Skeletal muscle tissue (tissue), 4 donors: Measurements from ENCODE around the gene DMXL2. TPM values are rescaled to one million over a fixed set of nuclear protein-coding genes. Genes with fewer than 3 reads are reported as not detected.
"Not testable (repeated sequence)": the region's sequence is repeated elsewhere in the genome, so short reads cannot be mapped to it uniquely, and the experiment has no call there.

ENCODE experiments used
- H3K27ac ChIP-seq: one replicate; pipeline ENCODE4 v1.7.0; 2013; ENCODE audit warnings: mild to moderate bottlenecking, low read depth, low read length, inconsistent platforms
- H3K27me3 ChIP-seq, 3 donors: one replicate each; pipeline ENCODE4 v1.7.0; 2013; ENCODE audit warnings: low read length in 3 of 3; ENCODE audit not compliant: control insufficient read depth in 3 of 3, insufficient read depth in 3 of 3
- H3K36me3 ChIP-seq, 3 donors: one replicate each; pipeline ENCODE4 v1.7.0; 2013; ENCODE audit warnings: low read length in 3 of 3; ENCODE audit not compliant: control insufficient read depth in 3 of 3, insufficient read depth in 3 of 3
- H3K4me1 ChIP-seq, 3 donors: one replicate each; pipeline ENCODE4 v1.7.0; 2013; ENCODE audit warnings: low read length in 3 of 3, mild to moderate bottlenecking in 3 of 3; ENCODE audit not compliant: control insufficient read depth in 3 of 3, insufficient read depth in 3 of 3
- H3K4me3 ChIP-seq, 3 donors: one replicate each; pipeline ENCODE4 v1.7.0; 2013; ENCODE audit warnings: low read length in 3 of 3
- H3K9ac ChIP-seq, 3 donors: one replicate each; pipeline ENCODE4 v1.7.0; 2013; ENCODE audit warnings: low read length in 3 of 3, mild to moderate bottlenecking in 3 of 3, moderate library complexity in 2 of 3, low read depth in 1 of 3
- H3K9me3 ChIP-seq, 3 donors: one replicate each; pipeline ENCODE4 v1.7.0; 2013; ENCODE audit warnings: low read length in 3 of 3; ENCODE audit not compliant: control insufficient read depth in 3 of 3
- total RNA-seq: library from RNA; depleted of rRNA; stranded (reverse); fragments of >200 nt; gene quantifications from one replicate; pipeline ENCODE4 v1.2.3, GENCODE V29; 2014
- donor health status: Osteomylitis.

The DMXL2 gene
- total RNA-seq, 1 donor from 2014 or later, result 20.9 TPM

DNA sequence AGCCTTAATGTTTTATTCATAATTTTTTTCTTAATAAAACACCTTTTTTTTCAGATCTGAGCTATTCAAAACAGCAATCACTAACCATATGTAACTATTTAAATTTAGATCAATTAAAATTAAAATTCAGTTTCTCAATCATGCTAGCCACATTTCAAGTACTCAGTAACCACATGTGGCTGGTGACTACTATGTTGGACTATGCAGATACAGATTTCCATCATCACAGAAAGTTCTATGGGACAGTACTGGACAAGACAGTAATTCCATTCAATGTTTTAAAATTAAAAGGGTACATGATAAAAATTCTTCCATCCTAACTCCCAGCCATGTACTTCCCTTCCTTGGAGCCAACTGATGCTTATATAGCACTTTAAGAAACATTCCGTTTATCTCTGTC lies 161.8 kb downstream of the DMXL2 start:
- H3K27ac ChIP-seq, result no peak overlapping the region
- no peak overlapping the region for H3K9ac ChIP-seq
- no peaks in the 10 kb centered on the region for H3K4me1 ChIP-seq
- H3K4me3 ChIP-seq, result no peak overlapping the region
- no peaks in the 10 kb centered on the region for H3K27me3 ChIP-seq
- no peaks in the 10 kb centered on the region for H3K9me3 ChIP-seq
- peaks cover 0 to 29% (median 11%) of the 10 kb centered on the region in 3 donors for H3K36me3 ChIP-seq

DNA sequence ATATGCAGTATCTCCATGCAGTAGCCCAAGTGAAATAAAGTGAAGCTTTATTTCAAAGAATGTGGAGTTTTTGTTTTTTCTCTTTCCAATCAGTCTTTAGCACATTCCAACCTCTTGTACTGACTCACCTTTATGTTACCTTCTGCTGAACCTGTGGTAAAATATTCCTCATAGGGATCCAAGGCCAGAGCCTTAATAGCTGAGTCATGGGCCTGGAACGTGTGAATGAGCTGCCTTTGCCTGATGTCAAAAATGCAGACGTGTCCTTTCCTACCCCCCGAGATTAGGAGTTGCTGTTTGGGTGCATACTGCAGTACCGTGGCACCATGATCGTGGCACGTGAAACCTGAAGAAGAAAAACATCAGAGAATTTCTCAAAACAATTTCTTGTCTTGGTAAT lies 172.6 kb downstream of the DMXL2 start:
- Histone ChIP-seq H3K4me3 (no peak overlapping the region), H3K9me3 (no peaks in the 10 kb centered on the region), H3K27ac (no peak overlapping the region), H3K36me3 (peaks cover 2 to 12% (median 4%) of the 10 kb centered on the region in 3 donors), H3K9ac (no peak overlapping the region), H3K27me3 (no peaks in the 10 kb centered on the region), H3K4me1 (no peaks in the 10 kb centered on the region)

GRCh38 chr15:51448622-51449399 lies 173.8 kb downstream of the DMXL2 start:
- H3K36me3 ChIP-seq, result peaks cover 2 to 12% (median 4%) of the 10 kb centered on the region in 3 donors
- no peak overlapping the region for H3K9ac ChIP-seq
- H3K4me3 ChIP-seq, result no peak overlapping the region
- H3K27ac ChIP-seq, result no peak overlapping the region
- no peaks in the 10 kb centered on the region for H3K9me3 ChIP-seq
- H3K27me3 ChIP-seq, result no peaks in the 10 kb centered on the region
- no peaks in the 10 kb centered on the region for H3K4me1 ChIP-seq

GRCh38 chr15:51447855-51448621 lies 174.5 kb downstream of the DMXL2 start:
- no peak overlapping the region for H3K9ac ChIP-seq
- H3K27ac ChIP-seq, result no peak overlapping the region
- no peak overlapping the region for H3K4me3 ChIP-seq
- no peaks in the 10 kb centered on the region for H3K9me3 ChIP-seq
- H3K27me3 ChIP-seq, result no peaks in the 10 kb centered on the region
- H3K4me1 ChIP-seq, result no peaks in the 10 kb centered on the region
- peaks cover 2 to 12% (median 4%) of the 10 kb centered on the region in 3 donors for H3K36me3 ChIP-seq

DNA sequence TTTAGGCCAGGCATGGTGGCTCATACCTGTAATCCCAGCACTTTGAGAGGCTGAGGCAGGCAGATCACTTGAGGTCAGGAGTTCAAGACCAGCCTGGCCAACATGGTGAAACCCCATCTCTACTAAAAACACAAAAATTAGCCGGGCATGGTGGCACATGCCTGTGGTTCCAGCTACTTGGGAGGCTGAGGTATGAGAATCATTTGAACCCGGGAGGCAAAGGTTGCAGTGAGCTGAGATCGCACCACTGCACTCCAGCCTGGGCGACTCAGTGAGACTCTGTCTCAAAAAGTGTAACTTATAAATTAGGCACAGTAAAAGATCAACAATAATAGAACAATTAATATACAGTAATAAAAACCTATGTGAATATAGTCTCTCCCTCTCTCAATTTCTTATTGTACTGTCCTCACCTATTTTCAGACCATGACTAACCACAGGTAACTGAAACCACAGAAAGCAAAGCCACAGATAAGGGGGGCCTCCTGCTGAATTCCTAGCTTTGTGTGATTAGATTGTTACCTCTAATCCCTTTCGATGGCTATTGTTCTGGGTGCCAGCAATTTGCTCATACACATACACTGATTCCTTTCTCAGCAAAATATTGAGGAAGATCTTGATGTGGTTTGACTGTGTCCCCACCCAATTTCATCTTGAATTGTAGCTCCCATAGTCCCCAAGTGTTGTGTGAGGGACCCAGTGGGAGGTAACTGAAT lies 176.4 kb downstream of the DMXL2 start:
- not testable (repeated sequence) for H3K9ac ChIP-seq, H3K27ac ChIP-seq, H3K4me1 ChIP-seq, H3K4me3 ChIP-seq, H3K27me3 ChIP-seq, H3K9me3 ChIP-seq
- peaks cover 2 to 12% (median 4%) of the 10 kb centered on the region in 3 donors for H3K36me3 ChIP-seq

DNA sequence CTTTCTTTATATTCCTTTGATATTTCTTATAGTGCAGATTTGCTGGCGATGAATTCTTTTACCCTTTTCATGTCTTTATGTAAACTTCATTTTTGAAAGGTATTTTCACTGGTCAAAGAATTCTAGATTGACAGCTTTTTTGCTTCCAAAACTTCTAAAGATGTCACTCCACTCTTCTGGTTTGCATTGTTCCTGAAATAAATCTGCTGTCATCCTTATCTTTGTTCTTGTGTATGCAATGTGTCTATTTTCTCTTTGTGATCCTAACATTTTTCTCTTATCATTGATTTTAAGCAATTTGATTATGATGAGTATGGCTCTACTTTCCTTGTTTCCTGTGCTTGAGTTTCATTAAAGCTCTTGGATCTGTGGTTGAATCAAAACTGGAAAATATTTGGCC lies 177.8 kb downstream of the DMXL2 start:
- no peak overlapping the region for H3K27ac ChIP-seq
- H3K9ac ChIP-seq, result no peak overlapping the region
- H3K4me1 ChIP-seq, result no peaks in the 10 kb centered on the region
- H3K36me3 ChIP-seq, result peaks cover 0 to 11% (median 4%) of the 10 kb centered on the region in 3 donors
- no peaks in the 10 kb centered on the region for H3K9me3 ChIP-seq
- no peaks in the 10 kb centered on the region for H3K27me3 ChIP-seq
- no peak overlapping the region for H3K4me3 ChIP-seq

DNA sequence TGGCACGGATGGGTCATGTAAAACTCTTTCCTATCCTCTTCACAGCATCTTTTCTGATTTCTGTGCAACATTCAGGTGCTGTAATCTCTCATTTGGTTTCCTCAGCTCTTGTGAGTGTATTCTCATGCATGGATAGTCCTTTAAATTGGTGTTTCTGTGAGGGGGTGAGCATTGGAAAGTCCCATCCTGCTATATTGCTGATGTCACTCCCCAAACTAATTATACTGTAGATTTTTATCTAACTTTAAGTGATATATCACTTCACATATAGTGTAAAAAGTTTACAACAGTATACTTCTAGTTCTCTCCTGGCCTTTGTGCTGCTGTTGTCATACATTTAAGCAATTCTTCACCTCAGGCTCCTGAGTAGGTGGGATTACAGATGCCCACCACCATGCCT lies 178.5 kb downstream of the DMXL2 start:
- Histone ChIP-seq H3K4me3 (no peak overlapping the region), H3K9me3 (no peaks in the 10 kb centered on the region), H3K27me3 (no peaks in the 10 kb centered on the region), H3K27ac (no peak overlapping the region), H3K36me3 (peaks cover 0 to 4% (median 2%) of the 10 kb centered on the region in 3 donors), H3K9ac (no peak overlapping the region), H3K4me1 (no peaks in the 10 kb centered on the region)

DNA sequence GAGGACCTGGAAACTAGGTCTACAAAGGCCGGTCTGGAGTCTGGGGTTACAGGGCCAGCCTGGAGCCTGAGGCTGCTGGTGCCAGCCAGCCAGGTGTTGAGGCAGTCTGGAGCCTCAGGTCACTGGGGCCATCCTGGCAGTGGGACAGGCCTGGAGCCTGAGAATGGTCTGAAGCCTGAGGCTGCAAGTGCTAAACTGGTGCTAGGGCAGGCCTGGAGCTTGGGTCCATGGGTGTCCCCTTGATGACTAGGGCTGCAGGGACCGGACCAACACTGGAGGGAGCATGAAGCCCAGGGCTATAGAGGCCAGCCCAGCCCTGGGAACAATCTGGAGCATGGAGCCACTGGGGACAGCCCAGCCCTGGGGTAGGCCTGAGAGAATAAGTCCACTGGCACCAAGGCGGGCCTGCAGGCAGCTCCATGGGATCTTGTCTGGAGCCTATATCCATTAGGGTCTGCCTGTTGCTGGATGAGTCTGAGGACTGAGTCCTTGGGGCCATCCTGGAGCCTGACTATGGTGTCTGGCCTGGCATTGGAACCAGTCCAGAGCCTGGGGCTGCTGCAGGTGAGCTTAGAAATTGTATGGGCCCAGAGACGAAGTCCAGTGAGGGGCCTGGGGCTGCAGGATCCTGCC lies 179.2 kb downstream of the DMXL2 start:
- Histone ChIP-seq H3K4me3 (no peak overlapping the region), H3K9ac (no peak overlapping the region), H3K27ac (no peak overlapping the region), H3K9me3 (no peaks in the 10 kb centered on the region), H3K36me3 (no peaks in the 10 kb centered on the region), H3K27me3 (no peaks in the 10 kb centered on the region), H3K4me1 (no peaks in the 10 kb centered on the region)

DNA sequence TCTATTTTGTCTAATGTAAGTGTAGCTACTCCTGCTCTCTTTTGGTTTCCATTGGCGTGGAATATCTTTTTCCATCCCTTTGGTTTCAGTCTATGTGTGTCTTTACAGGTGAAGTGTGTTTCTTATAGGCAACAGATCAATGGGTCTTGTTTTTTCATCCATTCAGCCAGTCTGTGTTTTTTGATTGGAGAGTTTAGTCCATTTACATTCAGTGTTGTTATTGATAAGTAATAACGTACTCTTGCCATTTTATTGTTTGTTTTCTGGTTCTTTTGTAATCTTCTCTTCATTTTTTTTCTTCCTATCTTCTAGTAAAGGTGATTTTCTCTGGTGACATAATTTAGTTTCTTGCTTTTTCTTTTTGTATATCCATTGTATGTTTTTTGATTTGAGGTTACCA lies 184.0 kb downstream of the DMXL2 start:
- no peaks in the 10 kb centered on the region for H3K9me3 ChIP-seq
- no peaks in the 10 kb centered on the region for H3K36me3 ChIP-seq
- no peak overlapping the region for H3K27ac ChIP-seq
- no peaks in the 10 kb centered on the region for H3K27me3 ChIP-seq
- no peak overlapping the region for H3K9ac ChIP-seq
- no peaks in the 10 kb centered on the region for H3K4me1 ChIP-seq
- no peak overlapping the region for H3K4me3 ChIP-seq
